Colonic mucosa (tissue), 4 donors: ENCODE results near the gene DDRGK1. TPM values are rescaled to one million over a fixed set of nuclear protein-coding genes. Genes with fewer than 3 reads are reported as not detected.

Experiments used
- DNase-seq: peaks from one replicate; pipeline ENCODE4 v3.0.0-alpha.2; 2020
- H3K27ac ChIP-seq: fragments of 200-600 bp; one replicate; pipeline ENCODE4 v1.8.0; 2021
- H3K27me3 ChIP-seq: fragments of 200-600 bp; one replicate; pipeline ENCODE4 v1.8.0; 2021
- H3K36me3 ChIP-seq: fragments of 200-600 bp; one replicate; pipeline ENCODE4 v1.8.0; 2021
- H3K4me1 ChIP-seq: fragments of 200-600 bp; one replicate; pipeline ENCODE4 v1.8.0; 2021; ENCODE audit warnings: mild to moderate bottlenecking
- H3K4me3 ChIP-seq: fragments of 200-600 bp; one replicate; pipeline ENCODE4 v1.8.0; 2021
- H3K9ac ChIP-seq, 2 donors: one replicate each; pipeline ENCODE4 v1.7.0; 2013; ENCODE audit warnings: control low read depth in 2 of 2, low read depth in 2 of 2, low read length in 2 of 2
- H3K9me3 ChIP-seq: fragments of 200-600 bp; one replicate; pipeline ENCODE4 v1.8.0; 2021
- intact Hi-C: fragments of 100-400 bp; cut with DNase I; formaldehyde crosslinking; loops from one replicate; pipeline ENCODE4 v1.14.1; 2022
- total RNA-seq, 2 donors: library from RNA; stranded (reverse); fragmentation: NEBNext Ultra II Directional in 1 of 2; extraction: Animal tissue kit (Norgen Biotek cat#: 25700) in 1 of 2; gene quantifications; one replicate each; pipeline ENCODE4 v1.2.1, GENCODE V29; 2021
- TF ChIP-seq, protein P1 (sequence below): fragments of 200-600 bp; IDR thresholded peaks from one replicate; pipeline ENCODE4 v1.8.0; 2022; ENCODE audit warnings: antibody characterized with exemption, mild to moderate bottlenecking
- donor health status: healthy.
- donor health status: DM: no; HTN: no; CAD: no.
- donor health status: DM: no; HTN: no; CAD: no.

DDRGK1 gene
- total RNA-seq, 2 donors from 2014 or later, result 57.8 to 88.6 TPM

- Histone ChIP-seq H3K4me3 (no peak overlapping the region), H3K36me3 (peaks cover 5% of the 10 kb centered on the region), H3K27ac (no peak overlapping the region), H3K9me3 (no peaks in the 10 kb centered on the region), H3K27me3 (no peaks in the 10 kb centered on the region), H3K4me1 (peaks cover 5% of the 10 kb centered on the region), H3K9ac (no peak overlapping the region)
- no peak for DNase-seq
- intact Hi-C loops, result no loop called here
- TF ChIP-seq, protein P1, sequence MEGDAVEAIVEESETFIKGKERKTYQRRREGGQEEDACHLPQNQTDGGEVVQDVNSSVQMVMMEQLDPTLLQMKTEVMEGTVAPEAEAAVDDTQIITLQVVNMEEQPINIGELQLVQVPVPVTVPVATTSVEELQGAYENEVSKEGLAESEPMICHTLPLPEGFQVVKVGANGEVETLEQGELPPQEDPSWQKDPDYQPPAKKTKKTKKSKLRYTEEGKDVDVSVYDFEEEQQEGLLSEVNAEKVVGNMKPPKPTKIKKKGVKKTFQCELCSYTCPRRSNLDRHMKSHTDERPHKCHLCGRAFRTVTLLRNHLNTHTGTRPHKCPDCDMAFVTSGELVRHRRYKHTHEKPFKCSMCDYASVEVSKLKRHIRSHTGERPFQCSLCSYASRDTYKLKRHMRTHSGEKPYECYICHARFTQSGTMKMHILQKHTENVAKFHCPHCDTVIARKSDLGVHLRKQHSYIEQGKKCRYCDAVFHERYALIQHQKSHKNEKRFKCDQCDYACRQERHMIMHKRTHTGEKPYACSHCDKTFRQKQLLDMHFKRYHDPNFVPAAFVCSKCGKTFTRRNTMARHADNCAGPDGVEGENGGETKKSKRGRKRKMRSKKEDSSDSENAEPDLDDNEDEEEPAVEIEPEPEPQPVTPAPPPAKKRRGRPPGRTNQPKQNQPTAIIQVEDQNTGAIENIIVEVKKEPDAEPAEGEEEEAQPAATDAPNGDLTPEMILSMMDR, result no peak
Measured at GRCh38 chr20:3199976-3200755, 4.3 kb downstream of the DDRGK1 start.

- Histone ChIP-seq H3K4me1 (peaks cover 5% of the 10 kb centered on the region), H3K4me3 (no peak overlapping the region), H3K9ac (no peak overlapping the region), H3K27ac (no peak overlapping the region), H3K36me3 (peaks cover 14% of the 10 kb centered on the region), H3K27me3 (no peaks in the 10 kb centered on the region), H3K9me3 (no peaks in the 10 kb centered on the region)
- no peak for DNase-seq
- intact Hi-C loops, result no loop called here
- TF ChIP-seq, protein P1, result no peak
Measured at GRCh38 chr20:3199206-3199605, 5.3 kb downstream of the DDRGK1 start.

DNA sequence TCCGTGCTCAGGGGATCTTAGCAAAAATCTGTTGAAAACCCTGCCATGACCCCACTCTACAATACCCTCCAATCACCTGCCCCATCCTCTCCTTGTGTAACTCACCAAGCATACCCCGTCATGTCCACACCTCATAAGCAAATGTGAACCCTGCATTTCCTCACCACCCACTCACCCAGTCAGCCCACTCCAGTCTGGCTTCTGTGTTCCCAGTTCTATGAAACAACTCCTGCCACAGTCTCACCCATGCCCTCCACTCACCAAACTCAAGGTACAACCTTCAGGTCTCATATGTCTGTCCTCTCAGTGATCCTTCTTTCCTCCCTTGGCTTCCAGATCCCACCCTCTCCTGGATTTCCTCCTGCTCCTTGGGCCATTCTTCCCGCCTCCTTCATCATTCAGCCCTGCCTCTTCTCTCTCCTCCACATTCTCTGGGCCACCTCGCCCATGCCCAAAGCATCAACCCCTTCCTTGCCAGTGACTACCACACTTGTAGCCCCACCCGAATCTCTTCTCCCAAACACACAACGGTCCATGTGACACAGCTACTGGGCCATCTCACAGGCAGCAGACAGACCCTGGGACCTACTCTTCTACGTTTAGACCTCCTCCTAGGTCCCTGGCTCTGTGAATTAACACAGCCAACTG lies 8.8 kb downstream of the DDRGK1 start:
- no peak overlapping the region for H3K9ac ChIP-seq
- no peaks in the 10 kb centered on the region for H3K9me3 ChIP-seq
- DNase-seq, result no peak

GRCh38 chr20:3194617-3195280 lies 9.7 kb downstream of the DDRGK1 start:
- TF ChIP-seq, protein P1, result no peak
- Histone ChIP-seq H3K4me1 (no peaks in the 10 kb centered on the region), H3K36me3 (peaks cover 30% of the 10 kb centered on the region), H3K27ac (no peak overlapping the region), H3K9ac (no peak overlapping the region), H3K27me3 (no peaks in the 10 kb centered on the region), H3K4me3 (no peak overlapping the region), H3K9me3 (no peaks in the 10 kb centered on the region)
- DNase-seq, result no peak
- intact Hi-C loops, result no loop called here

More for the DNA sequence above, 8.8 kb downstream of the DDRGK1 start:
- Histone ChIP-seq H3K4me1 (no peaks in the 10 kb centered on the region), H3K27ac (no peak overlapping the region), H3K36me3 (peaks cover 24% of the 10 kb centered on the region), H3K27me3 (no peaks in the 10 kb centered on the region), H3K4me3 (no peak overlapping the region)
- TF ChIP-seq, protein P1, result no peak
- intact Hi-C loops, result no loop called here

- H3K4me3 ChIP-seq, result no peak overlapping the region
- H3K4me1 ChIP-seq, result no peaks in the 10 kb centered on the region
- TF ChIP-seq, protein P1, result no peak
- H3K9ac ChIP-seq, result no peak overlapping the region
- no peak for DNase-seq
- H3K9me3 ChIP-seq, result no peaks in the 10 kb centered on the region
- no peaks in the 10 kb centered on the region for H3K27me3 ChIP-seq
- intact Hi-C loops, result no loop called here
- H3K36me3 ChIP-seq, result peaks cover 25% of the 10 kb centered on the region
- no peak overlapping the region for H3K27ac ChIP-seq
Measured at GRCh38 chr20:3193806-3194616, 10.5 kb downstream of the DDRGK1 start.
